Neural cell (in vitro differentiated cells): Measurements from ENCODE around the gene EPHA2.

Experiments
- CTCF ChIP-seq: fragments of 450-650 bp; IDR thresholded peaks from 2 replicates; pipeline ENCODE4 v1.5.1; 2014; ENCODE audit warnings: antibody characterized with exemption, mild to moderate bottlenecking, moderate library complexity; ENCODE audit not compliant: poor library complexity, severe bottlenecking
- EP300 ChIP-seq: fragments of 450-650 bp; conservative IDR thresholded peaks from 2 replicates; pipeline ENCODE4 v1.6.1; 2014; ENCODE audit warnings: antibody characterized with exemption, mild to moderate bottlenecking, moderate library complexity; ENCODE audit not compliant: poor library complexity, severe bottlenecking

GRCh38 chr1:16122916-16123315 is 33.0 kb downstream of the EPHA2 start:
- TF ChIP-seq CTCF (no peak), EP300 (no peak)
